ENCODE measurements around the gene CARD9. TPM values are rescaled to one million over a fixed set of nuclear protein-coding genes. Genes with fewer than 3 reads are reported as not detected.
A peak's percentile ranks its signal among the peaks of the same experiment; 100 is the strongest.

Gene CARD9
- total RNA-seq, 1 donor from 2014 or later: 15.0 TPM

- intact Hi-C loops (cut with DNase I): no loop called here
- peaks cover 49% of the 10 kb centered on the region for H3K36me3 ChIP-seq
These were observed 25.9 kb upstream of the CARD9 start for GRCh38 chr9:136399176-136400037.

GRCh38 chr9:136398286-136398685, 24.8 kb upstream of the CARD9 start:
- peaks cover 20% of the 10 kb centered on the region for H3K4me1 ChIP-seq
- peaks cover 50% of the 10 kb centered on the region for H3K36me3 ChIP-seq
- no peaks in the 10 kb centered on the region for H3K9me3 ChIP-seq
- ATAC-seq (no peak), DNase-seq (no peak)
- H3K4me3 ChIP-seq: no peak overlapping the region
- no peak overlapping the region for H3K27ac ChIP-seq
- TF ChIP-seq CTCF (IDR thresholded peaks at IDR 0.05): no peak
- intact Hi-C loops (cut with DNase I): no loop called here
- no peaks in the 10 kb centered on the region for H3K27me3 ChIP-seq (ENCODE audit: low read depth)

More at GRCh38 chr9:136399176-136400037, 25.9 kb upstream of the CARD9 start:
- ATAC-seq (peak; percentile 12 to 53), DNase-seq (no peak)
- H3K27me3 ChIP-seq (ENCODE audit: low read depth): no peaks in the 10 kb centered on the region
- H3K9me3 ChIP-seq: no peaks in the 10 kb centered on the region
- peaks cover 20% of the 10 kb centered on the region for H3K4me1 ChIP-seq
- peak overlapping the region; percentile 99 for H3K4me3 ChIP-seq
- peak overlapping the region; percentile 74 for H3K27ac ChIP-seq
- no peak for TF ChIP-seq CTCF (IDR thresholded peaks at IDR 0.05)

- H3K9me3 ChIP-seq: no peaks in the 10 kb centered on the region
- H3K4me1 ChIP-seq: peaks cover 20% of the 10 kb centered on the region
- H3K4me3 ChIP-seq: no peak overlapping the region
- H3K27ac ChIP-seq: no peak overlapping the region
- intact Hi-C loops (cut with DNase I): no loop called here
- H3K27me3 ChIP-seq (ENCODE audit: low read depth): no peaks in the 10 kb centered on the region
- ATAC-seq: no peak
- no peak for DNase-seq
- TF ChIP-seq CTCF (IDR thresholded peaks at IDR 0.05): no peak
- H3K36me3 ChIP-seq: peaks cover 56% of the 10 kb centered on the region
These were observed 24.2 kb upstream of the CARD9 start for GRCh38 chr9:136397643-136398042.

GRCh38 chr9:136396219-136396515, 22.7 kb upstream of the CARD9 start:
- no peak for DNase-seq
- intact Hi-C loops (cut with DNase I): no loop called here
- Histone ChIP-seq H3K27ac (no peak overlapping the region), H3K4me3 (no peak overlapping the region), H3K4me1 (peaks cover 20% of the 10 kb centered on the region), H3K9me3 (no peaks in the 10 kb centered on the region), H3K27me3 (ENCODE audit: low read depth) (no peaks in the 10 kb centered on the region), H3K36me3 (peaks cover 71% of the 10 kb centered on the region)
- ATAC-seq: no peak
- no peak for TF ChIP-seq CTCF (IDR thresholded peaks at IDR 0.05)

- no peak for DNase-seq
- peaks cover 77% of the 10 kb centered on the region for H3K36me3 ChIP-seq
- no peak for ATAC-seq
- H3K9me3 ChIP-seq: no peaks in the 10 kb centered on the region
- no peak overlapping the region for H3K4me3 ChIP-seq
- no peak overlapping the region for H3K27ac ChIP-seq
- H3K27me3 ChIP-seq (ENCODE audit: low read depth): no peaks in the 10 kb centered on the region
- TF ChIP-seq CTCF (IDR thresholded peaks at IDR 0.05): no peak
- intact Hi-C loops (cut with DNase I): no loop called here
- peaks cover 18% of the 10 kb centered on the region for H3K4me1 ChIP-seq
These were observed 22.1 kb upstream of the CARD9 start for GRCh38 chr9:136395345-136396218.
